ENCODE results near the gene SLC16A7. TPM values are rescaled to one million over a fixed set of nuclear protein-coding genes. Genes with fewer than 3 reads are reported as not detected.

The SLC16A7 gene
- total RNA-seq, 1 donor from 2014 or later = 1.8 TPM

DNA sequence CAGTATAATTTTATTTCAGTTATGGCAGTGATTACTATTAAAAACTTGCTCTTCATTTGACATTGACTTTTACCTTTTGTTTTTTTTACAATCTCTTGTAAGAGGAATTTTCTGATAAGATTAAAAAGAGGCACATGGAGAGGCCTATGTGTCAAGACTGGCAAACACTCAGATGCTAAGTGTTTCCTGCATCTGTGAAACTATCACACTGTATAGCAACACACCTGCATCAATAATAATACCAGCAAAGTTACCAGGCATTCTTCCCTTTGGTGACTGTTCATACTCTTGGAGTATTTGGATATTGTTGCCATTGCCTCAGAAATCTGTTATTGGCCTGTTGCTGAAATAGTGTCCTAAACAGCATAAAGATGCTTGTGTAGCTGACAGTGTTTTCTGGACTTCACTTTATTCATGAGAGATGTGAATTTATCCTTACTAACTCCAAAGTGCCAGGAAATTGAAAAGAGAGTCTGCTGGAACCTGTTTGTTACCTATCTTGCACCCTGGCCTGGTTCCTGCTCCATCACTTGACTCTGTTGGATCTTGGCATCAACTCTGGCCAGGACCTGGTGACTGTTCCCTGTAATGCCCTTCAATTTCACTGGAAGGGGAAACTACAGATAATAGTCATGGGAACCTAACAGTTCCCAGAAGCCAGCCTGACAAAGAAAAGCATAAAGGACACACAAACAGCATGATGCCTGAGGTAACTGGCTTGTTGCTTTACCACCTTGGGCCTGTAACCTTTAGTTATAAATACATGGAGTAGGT is 19.8 kb downstream of the SLC16A7 start:
- Histone ChIP-seq H3K36me3 (no peaks in the 10 kb centered on the region), H3F3A (ENCODE audit: low read depth) (no peaks in the 10 kb centered on the region)
- H3K4me1 Mint-ChIP-seq = peaks cover 2% of the 10 kb centered on the region

GRCh38 chr12:59619461-59620240 is 23.8 kb downstream of the SLC16A7 start:
- Histone ChIP-seq H3K36me3 (no peaks in the 10 kb centered on the region), H3K79me2 (ENCODE audit: low read depth) (no peaks in the 10 kb centered on the region), H3K4me2 (no peak overlapping the region), H3K9ac (no peak overlapping the region), H3K9me3 (ENCODE audit: low read depth) (no peaks in the 10 kb centered on the region), H3K4me1 (no peaks in the 10 kb centered on the region), H2AFZ (replicated peaks) (no peak overlapping the region), H3K4me3 (no peak overlapping the region), H4K20me1 (ENCODE audit: low read depth) (no peaks in the 10 kb centered on the region), H3F3A (ENCODE audit: low read depth) (no peaks in the 10 kb centered on the region), H3K27me3 (no peaks in the 10 kb centered on the region), H3K27ac (no peak overlapping the region)
- H3K4me1 Mint-ChIP-seq = peaks cover 3% of the 10 kb centered on the region
- H3K9me3 Mint-ChIP-seq = no peaks in the 10 kb centered on the region
- H3K4me3 Mint-ChIP-seq = no peak overlapping the region
- DNase-seq (ENCODE audit: low spot score) = no peak
- H3K36me3 Mint-ChIP-seq = no peaks in the 10 kb centered on the region
- no peaks in the 10 kb centered on the region for H3K27me3 Mint-ChIP-seq (ENCODE audit: insufficient read depth, low read depth)
- H3K27ac Mint-ChIP-seq = no peak overlapping the region
- TF ChIP-seq CTCF (IDR thresholded peaks at IDR 0.05) = no peak
- TF ChIP-seq EZH2 (IDR thresholded peaks at IDR 0.05) = no peak
- no peak for TF ChIP-seq EZH2phosphoT487 (IDR thresholded peaks at IDR 0.05)

More for the DNA sequence above, 19.8 kb downstream of the SLC16A7 start:
- H3K27ac ChIP-seq = no peak overlapping the region
- H3K4me1 ChIP-seq = no peaks in the 10 kb centered on the region
- TF ChIP-seq EZH2 (IDR thresholded peaks at IDR 0.05) (no peak), EZH2phosphoT487 (IDR thresholded peaks at IDR 0.05) (no peak), CTCF (IDR thresholded peaks at IDR 0.05) (no peak)
- no peaks in the 10 kb centered on the region for H3K79me2 ChIP-seq (ENCODE audit: low read depth)
- no peak overlapping the region for H2AFZ ChIP-seq (replicated peaks)
- H3K9me3 ChIP-seq (ENCODE audit: low read depth) = peaks cover 13% of the 10 kb centered on the region
- Mint-ChIP-seq H3K27me3 (ENCODE audit: insufficient read depth, low read depth) (no peaks in the 10 kb centered on the region), H3K27ac (no peak overlapping the region), H3K36me3 (no peaks in the 10 kb centered on the region), H3K9me3 (peaks cover 16% of the 10 kb centered on the region), H3K4me3 (no peak overlapping the region)
- H3K4me3 ChIP-seq = no peak overlapping the region
- H4K20me1 ChIP-seq (ENCODE audit: low read depth) = no peaks in the 10 kb centered on the region
- H3K9ac ChIP-seq = no peak overlapping the region
- no peak for DNase-seq (ENCODE audit: low spot score)
- no peaks in the 10 kb centered on the region for H3K27me3 ChIP-seq
- no peak overlapping the region for H3K4me2 ChIP-seq

DNA sequence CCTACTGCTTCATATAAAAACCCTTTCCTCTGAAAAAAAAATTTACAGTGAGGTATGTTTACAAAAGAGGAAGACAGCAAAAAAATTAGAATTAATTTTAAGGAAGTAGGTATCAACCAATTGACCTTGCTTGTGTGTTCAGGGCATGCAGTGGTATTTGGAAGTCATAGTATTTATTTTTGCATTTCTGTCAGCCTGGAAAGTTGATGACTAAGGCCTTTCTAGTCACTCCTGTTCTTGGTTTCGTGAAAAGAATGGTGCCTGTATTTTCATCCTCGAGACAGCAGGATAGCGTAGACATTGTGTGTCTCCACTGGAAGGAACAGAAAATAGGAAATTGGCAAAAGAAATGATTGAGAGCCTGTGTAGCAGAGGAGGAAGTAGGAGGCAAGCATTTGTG is 24.5 kb downstream of the SLC16A7 start:
- Histone ChIP-seq H2AFZ (replicated peaks) (no peak overlapping the region), H3F3A (ENCODE audit: low read depth) (no peaks in the 10 kb centered on the region), H3K9me3 (ENCODE audit: low read depth) (no peaks in the 10 kb centered on the region), H3K4me1 (no peaks in the 10 kb centered on the region), H3K4me2 (no peak overlapping the region), H3K79me2 (ENCODE audit: low read depth) (no peaks in the 10 kb centered on the region), H3K27me3 (no peaks in the 10 kb centered on the region), H3K4me3 (no peak overlapping the region), H4K20me1 (ENCODE audit: low read depth) (no peaks in the 10 kb centered on the region), H3K36me3 (no peaks in the 10 kb centered on the region), H3K9ac (no peak overlapping the region), H3K27ac (no peak overlapping the region)
- Mint-ChIP-seq H3K4me1 (peaks cover 3% of the 10 kb centered on the region), H3K36me3 (no peaks in the 10 kb centered on the region), H3K27me3 (ENCODE audit: insufficient read depth, low read depth) (no peaks in the 10 kb centered on the region), H3K4me3 (no peak overlapping the region), H3K27ac (no peak overlapping the region), H3K9me3 (no peaks in the 10 kb centered on the region)
- DNase-seq (ENCODE audit: low spot score) = no peak
- no peak for TF ChIP-seq CTCF (IDR thresholded peaks at IDR 0.05)
- TF ChIP-seq EZH2phosphoT487 (IDR thresholded peaks at IDR 0.05) = no peak
- no peak for TF ChIP-seq EZH2 (IDR thresholded peaks at IDR 0.05)
